Neural cell (in vitro differentiated cells): ENCODE results near the gene CNTD1. TPM values are rescaled to one million over a fixed set of nuclear protein-coding genes. Genes with fewer than 3 reads are reported as not detected.
"Not testable (repeated sequence)": the region's sequence is repeated elsewhere in the genome, so short reads cannot be mapped to it uniquely, and the experiment has no call there.

ENCODE experiments used
- H2AFZ ChIP-seq: fragments of 200-600, 300-800 bp; sonication (generic), shearing (Covaris generic); 2 replicates; pipeline ENCODE4 v1.6.0; 2014; ENCODE audit warnings: low read depth, mild to moderate bottlenecking, antibody characterized with exemption, low read length, moderate library complexity
- H3F3A ChIP-seq: fragments of 200-600 bp; shearing (Covaris generic); 2 replicates; pipeline ENCODE4 v1.6.1; 2016; ENCODE audit warnings: mild to moderate bottlenecking, moderate library complexity, mixed read lengths, antibody characterized with exemption, low read length; ENCODE audit not compliant: insufficient read depth, poor library complexity, severe bottlenecking
- H3K27ac ChIP-seq: fragments of 200-600, 300-800 bp; sonication (generic), shearing (Covaris generic); 2 replicates; pipeline ENCODE4 v1.5.1; 2014; ENCODE audit warnings: mild to moderate bottlenecking, low read length, moderate library complexity
- H3K27me3 ChIP-seq: fragments of 300-800, 200-600 bp; sonication (generic), shearing (Covaris generic); 2 replicates; pipeline ENCODE4 v1.6.0; 2014; ENCODE audit warnings: mild to moderate bottlenecking, low read depth, low read length, moderate library complexity; ENCODE audit not compliant: insufficient read depth
- H3K36me3 ChIP-seq: fragments of 300-800, 200-600 bp; sonication (generic), shearing (Covaris generic); 2 replicates; pipeline ENCODE4 v1.5.1; 2014; ENCODE audit warnings: mild to moderate bottlenecking, antibody characterized with exemption, low read length, moderate library complexity; ENCODE audit not compliant: insufficient read depth
- H3K4me2 ChIP-seq: fragments of 300-800, 200-600 bp; sonication (generic), shearing (Covaris generic); 2 replicates; pipeline ENCODE4 v1.6.0; 2014; ENCODE audit warnings: mild to moderate bottlenecking, low read length
- H3K4me3 ChIP-seq: fragments of 300-800, 200-600 bp; sonication (generic), shearing (Covaris generic); 2 replicates; pipeline ENCODE4 v1.5.1; 2014; ENCODE audit warnings: mild to moderate bottlenecking, low read length, moderate library complexity
- H3K79me2 ChIP-seq: fragments of 200-600 bp; shearing (Covaris generic); replicated peaks from 2 replicates; pipeline ENCODE4 v1.6.0; 2014; ENCODE audit warnings: mild to moderate bottlenecking, low read length, moderate library complexity; ENCODE audit not compliant: insufficient read depth
- H3K9ac ChIP-seq: fragments of 300-800, 200-600 bp; sonication (generic), shearing (Covaris generic); 2 replicates; pipeline ENCODE4 v1.6.1; 2016; ENCODE audit warnings: mild to moderate bottlenecking, low read length, mixed read lengths
- H3K9me2 ChIP-seq: fragments of 200-600 bp; shearing (Covaris generic); 2 replicates; pipeline ENCODE4 v1.6.1; 2016; ENCODE audit warnings: mild to moderate bottlenecking, low read length, mixed read lengths; ENCODE audit not compliant: insufficient read depth
- H3K9me3 ChIP-seq: fragments of 200-600, 300-800 bp; sonication (generic), shearing (Covaris generic); 2 replicates; pipeline ENCODE4 v1.6.1; 2016; ENCODE audit warnings: mild to moderate bottlenecking, mixed run types, low read length, moderate library complexity, mixed read lengths
- H4K20me1 ChIP-seq: fragments of 200-600 bp; shearing (Covaris generic); 2 replicates; pipeline ENCODE4 v1.6.1; 2016; ENCODE audit warnings: mild to moderate bottlenecking, mixed run types; ENCODE audit not compliant: insufficient read depth
- EP300 ChIP-seq: fragments of 450-650 bp; conservative IDR thresholded peaks from 2 replicates; pipeline ENCODE4 v1.6.1; 2014; ENCODE audit warnings: antibody characterized with exemption, mild to moderate bottlenecking, moderate library complexity; ENCODE audit not compliant: poor library complexity, severe bottlenecking
- EZH2 ChIP-seq: fragments of 200-600, 300-800 bp; shearing (Covaris generic), sonication (generic); IDR thresholded peaks from 2 replicates; pipeline ENCODE4 v1.6.1; 2014; ENCODE audit warnings: antibody characterized with exemption, low read length, borderline replicate concordance, mild to moderate bottlenecking; ENCODE audit not compliant: insufficient read depth, poor library complexity, severe bottlenecking
- MXI1 ChIP-seq: fragments of 450-650 bp; conservative IDR thresholded peaks from 2 replicates; pipeline ENCODE4 v1.6.1; 2014; ENCODE audit warnings: antibody characterized with exemption, mild to moderate bottlenecking; ENCODE audit not compliant: poor library complexity, severe bottlenecking
- POLR2AphosphoS5 ChIP-seq: IDR thresholded peaks from 2 replicates; pipeline ENCODE4 v1.6.1; 2012
- RAD21 ChIP-seq: fragments of 450-650 bp; conservative IDR thresholded peaks from 2 replicates; pipeline ENCODE4 v1.6.1; 2014; ENCODE audit warnings: antibody characterized with exemption, mild to moderate bottlenecking, moderate library complexity
- SMC3 ChIP-seq: fragments of 450-650 bp; conservative IDR thresholded peaks from 2 replicates; pipeline ENCODE4 v1.6.1; 2014; ENCODE audit warnings: antibody characterized with exemption, mild to moderate bottlenecking, moderate library complexity; ENCODE audit not compliant: poor library complexity
- TAF1 ChIP-seq: IDR thresholded peaks from 2 replicates; pipeline ENCODE4 v1.6.1; 2012; ENCODE audit warnings: low read depth
- polyA plus RNA-seq: library from polyadenylated mRNA; depleted of rRNA; stranded (reverse); fragments of >200 nt; gene quantifications from 2 replicates; pipeline ENCODE4 v1.2.3, GENCODE V29; 2014
- TF ChIP-seq, protein P1 (sequence below): fragments of 450-650 bp; IDR thresholded peaks from 2 replicates; pipeline ENCODE4 v1.5.1; 2014; ENCODE audit warnings: antibody characterized with exemption, mild to moderate bottlenecking, moderate library complexity; ENCODE audit not compliant: poor library complexity, severe bottlenecking
- TF ChIP-seq, protein P2 (sequence below): IDR thresholded peaks from 2 replicates; pipeline ENCODE4 v1.6.1; 2012; ENCODE audit warnings: borderline replicate concordance

The CNTD1 gene
- polyA plus RNA-seq, 1 donor from 2014 or later: 0.21 TPM

DNA sequence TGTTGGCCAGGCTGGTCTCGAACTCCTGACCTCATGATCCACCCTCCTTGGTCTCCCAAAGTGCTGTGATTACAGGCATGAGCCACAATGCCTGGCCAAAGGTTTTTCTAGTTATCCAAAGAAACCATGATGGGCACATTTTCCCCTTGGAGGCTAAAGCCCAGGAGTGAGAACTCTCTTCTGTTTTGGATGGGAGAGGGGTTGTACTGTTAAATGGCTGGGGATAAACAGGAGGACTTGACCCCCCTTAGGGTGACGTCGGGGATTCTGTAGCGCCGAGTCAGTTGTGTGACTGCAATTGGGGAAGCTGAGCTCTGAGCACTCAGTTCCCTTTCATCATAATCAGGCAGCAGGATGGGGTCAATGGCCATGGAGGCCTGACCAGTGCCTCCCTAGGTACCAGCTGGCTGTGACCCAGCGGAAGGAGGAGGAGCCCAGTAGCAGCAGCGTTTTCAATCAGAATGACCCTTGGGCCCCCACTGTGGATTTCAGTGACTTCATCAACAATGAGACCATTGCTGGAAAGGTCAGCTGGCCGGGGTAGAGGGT, 56.5 kb downstream of the CNTD1 start:
- Histone ChIP-seq H3K36me3 (no peaks in the 10 kb centered on the region), H4K20me1 (no peaks in the 10 kb centered on the region), H3K4me2 (no peak overlapping the region), H3K27me3 (no peaks in the 10 kb centered on the region), H3K79me2 (no peaks in the 10 kb centered on the region), H2AFZ (no peak overlapping the region), H3K27ac (no peak overlapping the region), H3K9me3 (no peaks in the 10 kb centered on the region), H3F3A (no peaks in the 10 kb centered on the region), H3K9ac (no peak overlapping the region), H3K4me3 (no peak overlapping the region), H3K9me2 (no peaks in the 10 kb centered on the region)
- TF ChIP-seq POLR2AphosphoS5: no peak
- TF ChIP-seq EZH2: no peak
- TF ChIP-seq RAD21: no peak
- no peak for TF ChIP-seq MXI1
- TF ChIP-seq TAF1: no peak
- TF ChIP-seq SMC3: no peak
- TF ChIP-seq, protein P1, sequence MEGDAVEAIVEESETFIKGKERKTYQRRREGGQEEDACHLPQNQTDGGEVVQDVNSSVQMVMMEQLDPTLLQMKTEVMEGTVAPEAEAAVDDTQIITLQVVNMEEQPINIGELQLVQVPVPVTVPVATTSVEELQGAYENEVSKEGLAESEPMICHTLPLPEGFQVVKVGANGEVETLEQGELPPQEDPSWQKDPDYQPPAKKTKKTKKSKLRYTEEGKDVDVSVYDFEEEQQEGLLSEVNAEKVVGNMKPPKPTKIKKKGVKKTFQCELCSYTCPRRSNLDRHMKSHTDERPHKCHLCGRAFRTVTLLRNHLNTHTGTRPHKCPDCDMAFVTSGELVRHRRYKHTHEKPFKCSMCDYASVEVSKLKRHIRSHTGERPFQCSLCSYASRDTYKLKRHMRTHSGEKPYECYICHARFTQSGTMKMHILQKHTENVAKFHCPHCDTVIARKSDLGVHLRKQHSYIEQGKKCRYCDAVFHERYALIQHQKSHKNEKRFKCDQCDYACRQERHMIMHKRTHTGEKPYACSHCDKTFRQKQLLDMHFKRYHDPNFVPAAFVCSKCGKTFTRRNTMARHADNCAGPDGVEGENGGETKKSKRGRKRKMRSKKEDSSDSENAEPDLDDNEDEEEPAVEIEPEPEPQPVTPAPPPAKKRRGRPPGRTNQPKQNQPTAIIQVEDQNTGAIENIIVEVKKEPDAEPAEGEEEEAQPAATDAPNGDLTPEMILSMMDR: no peak
- TF ChIP-seq, protein P2, sequence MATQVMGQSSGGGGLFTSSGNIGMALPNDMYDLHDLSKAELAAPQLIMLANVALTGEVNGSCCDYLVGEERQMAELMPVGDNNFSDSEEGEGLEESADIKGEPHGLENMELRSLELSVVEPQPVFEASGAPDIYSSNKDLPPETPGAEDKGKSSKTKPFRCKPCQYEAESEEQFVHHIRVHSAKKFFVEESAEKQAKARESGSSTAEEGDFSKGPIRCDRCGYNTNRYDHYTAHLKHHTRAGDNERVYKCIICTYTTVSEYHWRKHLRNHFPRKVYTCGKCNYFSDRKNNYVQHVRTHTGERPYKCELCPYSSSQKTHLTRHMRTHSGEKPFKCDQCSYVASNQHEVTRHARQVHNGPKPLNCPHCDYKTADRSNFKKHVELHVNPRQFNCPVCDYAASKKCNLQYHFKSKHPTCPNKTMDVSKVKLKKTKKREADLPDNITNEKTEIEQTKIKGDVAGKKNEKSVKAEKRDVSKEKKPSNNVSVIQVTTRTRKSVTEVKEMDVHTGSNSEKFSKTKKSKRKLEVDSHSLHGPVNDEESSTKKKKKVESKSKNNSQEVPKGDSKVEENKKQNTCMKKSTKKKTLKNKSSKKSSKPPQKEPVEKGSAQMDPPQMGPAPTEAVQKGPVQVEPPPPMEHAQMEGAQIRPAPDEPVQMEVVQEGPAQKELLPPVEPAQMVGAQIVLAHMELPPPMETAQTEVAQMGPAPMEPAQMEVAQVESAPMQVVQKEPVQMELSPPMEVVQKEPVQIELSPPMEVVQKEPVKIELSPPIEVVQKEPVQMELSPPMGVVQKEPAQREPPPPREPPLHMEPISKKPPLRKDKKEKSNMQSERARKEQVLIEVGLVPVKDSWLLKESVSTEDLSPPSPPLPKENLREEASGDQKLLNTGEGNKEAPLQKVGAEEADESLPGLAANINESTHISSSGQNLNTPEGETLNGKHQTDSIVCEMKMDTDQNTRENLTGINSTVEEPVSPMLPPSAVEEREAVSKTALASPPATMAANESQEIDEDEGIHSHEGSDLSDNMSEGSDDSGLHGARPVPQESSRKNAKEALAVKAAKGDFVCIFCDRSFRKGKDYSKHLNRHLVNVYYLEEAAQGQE: no peak
- no peak for TF ChIP-seq EP300

DNA sequence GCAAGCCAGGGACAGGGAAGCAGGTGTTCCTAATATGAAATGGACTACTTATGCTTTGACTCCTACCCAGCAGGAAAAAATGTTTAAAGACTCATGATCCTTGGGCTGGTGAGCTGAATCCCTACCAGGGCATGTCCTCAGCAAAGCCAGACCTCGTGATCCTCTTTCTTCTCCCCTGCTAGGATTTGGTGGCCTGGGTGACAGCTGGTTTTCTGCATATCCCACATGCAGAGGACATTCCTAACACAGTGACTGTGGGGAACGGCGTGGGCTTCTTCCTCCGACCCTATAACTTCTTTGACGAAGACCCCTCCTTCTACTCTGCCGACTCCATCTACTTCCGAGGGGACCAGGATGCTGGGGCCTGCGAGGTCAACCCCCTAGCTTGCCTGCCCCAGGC, 57.4 kb downstream of the CNTD1 start:
- H3K79me2 ChIP-seq, H3K4me3 ChIP-seq, H3F3A ChIP-seq, H3K36me3 ChIP-seq, H2AFZ ChIP-seq, H3K27ac ChIP-seq, H3K27me3 ChIP-seq, H3K9me2 ChIP-seq, H3K9ac ChIP-seq, H4K20me1 ChIP-seq, H3K9me3 ChIP-seq, H3K4me2 ChIP-seq: not testable (repeated sequence)

DNA sequence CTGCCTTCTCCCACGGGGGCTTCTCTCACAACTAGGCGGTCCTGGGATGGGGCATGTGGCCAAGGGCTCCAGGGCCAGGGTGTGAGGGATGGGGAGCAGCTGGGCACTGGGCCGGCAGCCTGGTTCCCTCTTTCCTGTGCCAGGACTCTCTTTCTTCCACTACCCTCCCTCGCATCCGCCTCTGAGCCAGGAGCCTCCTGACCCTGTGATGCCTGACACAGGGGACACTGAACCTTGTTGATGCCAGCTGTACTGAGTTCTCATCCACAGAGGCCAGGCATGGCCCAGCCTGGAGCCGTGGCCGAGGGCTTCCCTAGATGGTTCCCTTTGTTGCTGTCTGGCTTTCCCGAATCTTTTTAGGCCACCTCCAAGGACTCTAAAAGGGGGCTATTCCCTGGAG, 57.9 kb downstream of the CNTD1 start:
- H3K9me2 ChIP-seq, H3K27me3 ChIP-seq, H3K79me2 ChIP-seq, H2AFZ ChIP-seq, H4K20me1 ChIP-seq, H3F3A ChIP-seq, H3K27ac ChIP-seq, H3K9me3 ChIP-seq, H3K9ac ChIP-seq, H3K4me2 ChIP-seq, H3K36me3 ChIP-seq, H3K4me3 ChIP-seq: not testable (repeated sequence)
